Esophagus (tissue), 2 donors: Measurements from ENCODE around the gene AMOTL2. TPM values are rescaled to one million over a fixed set of nuclear protein-coding genes. Genes with fewer than 3 reads are reported as not detected.

Source experiments
- H3K27ac ChIP-seq, 2 donors: one replicate each; pipeline ENCODE4 v1.5.1; 2013; ENCODE audit warnings: low read depth in 2 of 2, mild to moderate bottlenecking in 2 of 2, inconsistent platforms in 1 of 2, low read length in 1 of 2, moderate library complexity in 1 of 2
- H3K27me3 ChIP-seq, 2 donors: one replicate each; pipeline ENCODE4 v1.6.1; 2013; ENCODE audit warnings: low read length in 2 of 2, control low read depth in 1 of 2, mild to moderate bottlenecking in 1 of 2; ENCODE audit not compliant: insufficient read depth in 2 of 2, control insufficient read depth in 1 of 2
- H3K36me3 ChIP-seq, 2 donors: one replicate each; pipeline ENCODE4 v1.6.1; 2013; ENCODE audit warnings: low read length in 1 of 2; ENCODE audit not compliant: control insufficient read depth in 2 of 2, insufficient read depth in 2 of 2
- H3K4me1 ChIP-seq, 2 donors: one replicate each; pipeline ENCODE4 v1.6.1; 2013; ENCODE audit warnings: low read length in 1 of 2; ENCODE audit not compliant: control insufficient read depth in 2 of 2, insufficient read depth in 2 of 2
- H3K4me3 ChIP-seq, 2 donors: one replicate each; pipeline ENCODE4 v1.5.1; 2013; ENCODE audit warnings: low read length in 2 of 2, mild to moderate bottlenecking in 2 of 2, low read depth in 1 of 2, moderate library complexity in 1 of 2
- H3K9me3 ChIP-seq, 2 donors: one replicate each; pipeline ENCODE4 v1.6.1; 2013; ENCODE audit warnings: mild to moderate bottlenecking in 2 of 2, low read depth in 1 of 2, low read length in 1 of 2, moderate library complexity in 1 of 2; ENCODE audit not compliant: control insufficient read depth in 2 of 2, insufficient read depth in 1 of 2
- WGBS, 2 donors: extraction: QIAGEN DNeasy Blood & Tissue Kit; methylation state at CpG; one replicate each; pipeline ENCODE4 v1.1.7; 2013; 5-methylcytosine and 5-hydroxymethylcytosine counted together
- polyA plus RNA-seq, 2 donors: library from polyadenylated mRNA; stranded (reverse); fragments of 200-250 nt; gene quantifications; one replicate each; pipeline ENCODE4 v1.2.3, GENCODE V29; 2013
- donor health status: healthy with polysubstance abuse.
- donor health status: Bipolar disorder and iron deficiency.

The AMOTL2 gene
- polyA plus RNA-seq, result 10 to 100 TPM; 21.2 to 23.2 TPM

DNA sequence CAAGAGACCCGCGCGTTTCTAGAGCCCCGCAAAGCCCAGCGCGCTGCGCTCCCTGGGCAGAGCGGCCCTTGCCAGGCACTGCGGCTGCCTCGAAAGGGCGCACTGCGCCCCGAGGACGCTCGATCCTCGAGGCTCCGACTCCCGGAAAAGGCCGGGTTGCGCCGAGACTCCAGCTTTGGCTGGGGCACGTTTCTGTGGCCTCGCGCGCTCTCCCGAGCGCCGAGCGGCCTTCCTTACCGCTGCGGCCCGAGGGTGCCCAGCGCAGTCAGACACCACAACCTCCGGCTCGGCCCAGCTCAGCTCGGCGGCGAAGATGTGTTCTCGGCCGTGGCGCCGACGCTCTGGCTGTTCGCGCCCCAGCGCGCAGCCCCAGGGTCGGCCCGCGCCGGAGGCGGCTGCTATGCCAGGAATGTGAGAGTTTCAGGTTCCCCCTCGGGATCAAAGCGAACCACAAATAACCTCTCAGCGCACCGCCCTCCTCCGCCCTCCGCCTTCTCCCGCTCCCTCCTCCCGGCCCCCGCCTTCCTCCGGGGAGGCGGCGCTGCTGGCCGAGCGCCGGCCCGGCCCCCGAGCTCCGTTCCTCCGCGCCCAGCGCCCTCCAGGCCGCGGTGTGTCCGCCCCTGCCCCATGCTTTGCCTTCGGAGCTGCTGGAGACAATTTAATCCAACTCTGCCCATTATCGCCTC lies at the start of gene AMOTL2:
Gene AMOTL2 (minus strand): TSS at position 343 of the 686 bp plus-strand sequence. CDS start 3,014 bp downstream, outside the sequence.
- 1% methylated on average over 78 of the region's 78 CpGs for WGBS, 2 donors
- Histone ChIP-seq H3K4me1 (peaks cover 10 to 23% of the 10 kb centered on the region in 2 donors), H3K9me3 (no peaks in the 10 kb centered on the region), H3K4me3 (peak within 1 kb of the TSS; percentile 63 to 86), H3K27ac (peak within 1 kb of the TSS; percentile 97 to 100), H3K27me3 (no peaks in the 10 kb centered on the region), H3K36me3 (peaks cover 9 to 20% of the 10 kb centered on the region in 2 donors)

DNA sequence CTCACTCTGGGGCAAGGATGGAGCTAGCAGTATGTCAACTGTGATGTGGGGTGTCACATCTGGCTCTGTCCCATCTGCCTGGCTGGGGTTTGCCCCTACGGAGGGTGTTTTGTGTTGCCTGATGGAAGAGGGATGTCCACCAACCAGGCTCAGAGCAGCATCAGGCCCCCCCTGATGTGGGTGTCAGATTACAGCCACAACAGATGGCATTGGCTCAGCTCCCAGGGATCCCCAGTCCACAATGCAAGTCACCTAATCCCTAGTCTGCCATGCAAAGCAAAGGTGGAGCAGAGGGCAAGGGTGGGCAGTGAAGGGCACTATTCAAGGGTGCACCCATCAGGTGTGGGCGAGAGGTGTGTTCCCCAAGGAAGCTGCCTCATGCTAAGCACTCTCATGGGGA lies 48.9 kb upstream of the AMOTL2 start:
- no peak overlapping the region for H3K27ac ChIP-seq
- 43 to 48% methylated on average over 2 of the region's 2 CpGs for WGBS, 2 donors

DNA sequence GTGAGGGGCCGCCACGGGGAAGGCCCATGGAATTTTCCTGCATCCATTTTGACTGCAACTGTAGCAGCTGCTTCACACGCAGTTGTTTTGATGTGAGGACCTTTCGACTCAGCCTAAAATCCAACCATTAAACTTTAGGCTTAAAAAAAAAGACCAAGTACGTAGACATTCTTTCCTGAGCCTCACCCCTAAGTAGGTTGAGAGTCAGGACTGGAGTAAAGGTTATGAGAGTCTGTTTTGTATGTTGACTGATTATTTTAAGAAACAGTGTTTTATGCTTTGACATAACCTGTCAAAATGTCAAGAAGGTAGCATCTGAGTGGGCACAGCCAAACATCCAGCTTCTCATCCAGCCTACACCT lies 45.7 kb upstream of the AMOTL2 start:
- WGBS, 2 donors, result 75 to 82% methylated on average over 5 of the region's 5 CpGs
- Histone ChIP-seq H3K9me3 (no peaks in the 10 kb centered on the region), H3K36me3 (no peaks in the 10 kb centered on the region), H3K4me1 (no peaks in the 10 kb centered on the region), H3K27ac (no peak overlapping the region), H3K27me3 (no peaks in the 10 kb centered on the region), H3K4me3 (no peak overlapping the region)

More for the DNA sequence above, 48.9 kb upstream of the AMOTL2 start:
- no peaks in the 10 kb centered on the region for H3K27me3 ChIP-seq
- no peak overlapping the region for H3K4me3 ChIP-seq
- no peaks in the 10 kb centered on the region for H3K9me3 ChIP-seq
- peaks cover 0 to 4% of the 10 kb centered on the region in 2 donors for H3K4me1 ChIP-seq
- no peaks in the 10 kb centered on the region for H3K36me3 ChIP-seq

DNA sequence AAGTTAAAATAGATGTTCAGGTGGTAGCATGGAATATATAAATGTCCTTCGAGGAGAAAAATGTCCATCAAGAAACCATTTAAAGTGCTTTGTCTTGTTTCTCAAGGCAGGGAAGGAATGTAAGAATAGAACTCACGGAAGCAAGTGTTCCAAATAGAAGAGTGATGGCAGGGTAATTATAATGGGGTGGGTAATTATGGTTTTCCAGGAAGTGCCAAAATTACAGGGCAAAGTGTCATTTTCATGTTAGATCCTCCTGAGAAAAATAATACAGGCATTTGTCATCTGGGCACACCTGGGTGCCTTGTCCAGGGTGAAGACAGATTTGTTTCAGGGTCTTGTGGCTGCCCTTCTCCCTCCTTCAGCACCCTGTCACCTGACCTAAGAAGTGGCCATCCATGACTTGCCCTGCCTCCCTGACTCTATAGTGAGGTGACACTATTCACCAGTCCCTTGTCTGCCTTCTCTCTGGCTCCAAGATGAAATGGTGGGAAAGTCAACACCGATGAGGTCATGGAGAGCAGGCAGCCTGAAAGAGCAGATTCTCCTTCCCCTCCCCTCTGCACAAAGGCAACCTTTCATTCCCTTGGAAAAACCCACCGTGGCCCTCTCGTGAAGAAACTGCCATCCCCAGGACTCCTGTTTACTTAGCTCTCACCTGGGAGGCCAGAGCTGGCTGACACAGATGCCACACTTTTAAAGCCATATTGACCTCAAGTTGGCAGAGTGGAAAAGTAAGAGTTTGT lies 45.1 kb upstream of the AMOTL2 start:
- peaks cover 0 to 2% of the 10 kb centered on the region in 2 donors for H3K27me3 ChIP-seq
- WGBS, 2 donors, result 58 to 69% methylated on average over 5 of the region's 5 CpGs
- peaks cover 0 to 2% of the 10 kb centered on the region in 2 donors for H3K9me3 ChIP-seq
- H3K4me3 ChIP-seq, result no peak overlapping the region
- H3K36me3 ChIP-seq, result no peaks in the 10 kb centered on the region
- H3K27ac ChIP-seq, result no peak overlapping the region
- no peaks in the 10 kb centered on the region for H3K4me1 ChIP-seq

DNA sequence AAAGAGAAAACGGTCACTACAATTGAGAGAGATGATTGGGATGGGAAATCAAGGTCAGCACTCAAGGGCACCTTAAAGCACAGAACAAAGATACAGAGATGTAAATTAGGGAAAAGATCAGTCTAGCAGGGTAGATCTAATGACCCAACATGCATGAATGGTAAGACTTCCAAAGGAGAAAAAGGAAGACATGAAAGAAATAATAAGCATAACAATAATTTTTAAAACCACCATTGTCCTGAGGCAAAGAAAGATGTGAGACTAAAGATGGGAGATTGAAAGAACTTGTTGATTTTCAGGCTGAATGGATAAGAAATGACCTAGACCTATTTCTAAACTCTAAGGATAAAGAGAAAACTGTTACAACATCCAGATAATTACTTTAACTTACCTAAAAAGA lies 34.8 kb upstream of the AMOTL2 start:
- no peak overlapping the region for H3K4me3 ChIP-seq
- H3K27me3 ChIP-seq, result no peaks in the 10 kb centered on the region
- peaks cover 4 to 5% of the 10 kb centered on the region in 2 donors for H3K4me1 ChIP-seq
- no peak overlapping the region for H3K27ac ChIP-seq
- 63 to 77% methylated on average over 1 of the region's 1 CpG for WGBS, 2 donors
- H3K36me3 ChIP-seq, result no peaks in the 10 kb centered on the region
- no peaks in the 10 kb centered on the region for H3K9me3 ChIP-seq

DNA sequence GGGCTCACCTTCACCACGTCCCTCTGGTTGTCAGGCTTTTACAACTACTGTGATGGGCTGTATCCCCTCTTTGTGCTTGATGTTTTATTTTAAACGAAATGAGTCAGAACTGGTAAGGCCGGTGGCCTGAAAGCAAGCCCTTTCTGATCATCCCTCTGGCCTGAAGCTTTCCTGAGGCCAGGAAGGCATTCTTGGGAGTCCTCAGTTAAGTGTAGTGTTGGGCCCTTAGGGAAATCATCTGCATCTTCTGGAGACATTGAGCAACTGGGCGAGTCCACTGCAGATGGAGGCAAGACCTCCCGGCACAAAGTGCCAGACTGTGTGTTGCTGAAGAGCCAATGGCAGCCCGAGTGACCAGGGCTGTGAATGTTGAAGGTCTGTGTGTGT lies 33.0 kb upstream of the AMOTL2 start:
- peaks cover 0 to 4% of the 10 kb centered on the region in 2 donors for H3K9me3 ChIP-seq
- H3K27ac ChIP-seq, result no peak overlapping the region
- H3K4me1 ChIP-seq, result peaks cover 4 to 5% of the 10 kb centered on the region in 2 donors
- no peak overlapping the region for H3K4me3 ChIP-seq
- 72 to 75% methylated on average over 6 of the region's 6 CpGs for WGBS, 2 donors
- no peaks in the 10 kb centered on the region for H3K36me3 ChIP-seq
- no peaks in the 10 kb centered on the region for H3K27me3 ChIP-seq

DNA sequence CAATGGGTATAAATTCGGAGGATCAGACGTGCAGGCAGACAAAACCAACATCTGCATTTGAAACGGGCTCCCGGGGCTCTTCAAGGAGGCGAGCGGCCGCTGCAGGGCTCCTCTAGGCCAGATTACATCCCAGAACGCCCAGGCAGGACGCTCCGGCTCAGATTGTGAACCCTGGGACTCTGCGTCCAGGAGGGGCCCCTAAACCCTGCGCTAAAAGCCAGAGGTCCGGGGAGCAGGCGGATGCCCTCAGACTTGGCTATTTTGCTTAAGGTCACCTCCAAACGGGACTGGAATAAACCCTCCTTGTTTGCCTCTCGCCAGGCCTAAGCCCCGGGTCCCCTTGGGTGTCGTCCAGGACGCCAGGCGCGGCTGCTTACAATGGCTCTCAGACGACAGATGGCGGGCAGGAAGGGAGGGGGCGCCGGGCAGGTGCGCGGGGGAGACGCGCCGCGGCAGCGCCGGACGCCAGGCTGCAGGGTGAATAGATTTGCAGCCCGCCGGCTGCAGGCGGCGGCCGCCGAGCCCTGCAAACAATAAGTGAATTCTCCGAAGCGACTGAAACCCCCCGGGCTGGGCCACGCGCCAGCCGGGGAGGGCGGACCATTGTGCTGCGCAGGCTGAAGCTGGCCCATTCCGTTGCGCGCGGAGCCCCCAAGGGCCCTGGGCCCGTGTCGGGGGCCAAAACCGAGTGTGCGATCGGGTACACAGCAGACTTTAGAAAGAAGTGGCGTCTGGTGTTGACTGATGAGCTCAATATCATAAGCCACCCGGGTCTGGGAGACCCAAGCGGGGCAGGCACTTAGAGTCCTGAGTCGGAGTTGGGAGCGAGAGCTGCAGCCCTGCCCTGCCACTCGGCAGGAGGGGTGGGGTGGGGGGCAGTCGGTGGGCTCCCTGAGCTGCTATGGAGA lies 32.3 kb upstream of the AMOTL2 start:
- no peaks in the 10 kb centered on the region for H3K27me3 ChIP-seq
- whole genome bisulfite sequencing, 2 donors, result 5 to 9% methylated on average over 64 of the region's 64 CpGs
- peaks cover 0 to 4% of the 10 kb centered on the region in 2 donors for H3K9me3 ChIP-seq
- H3K27ac ChIP-seq, result no peak overlapping the region
- H3K4me3 ChIP-seq, result peak overlapping the region; percentile 40 to 42
- no peaks in the 10 kb centered on the region for H3K36me3 ChIP-seq
- peaks cover 4 to 5% of the 10 kb centered on the region in 2 donors for H3K4me1 ChIP-seq

DNA sequence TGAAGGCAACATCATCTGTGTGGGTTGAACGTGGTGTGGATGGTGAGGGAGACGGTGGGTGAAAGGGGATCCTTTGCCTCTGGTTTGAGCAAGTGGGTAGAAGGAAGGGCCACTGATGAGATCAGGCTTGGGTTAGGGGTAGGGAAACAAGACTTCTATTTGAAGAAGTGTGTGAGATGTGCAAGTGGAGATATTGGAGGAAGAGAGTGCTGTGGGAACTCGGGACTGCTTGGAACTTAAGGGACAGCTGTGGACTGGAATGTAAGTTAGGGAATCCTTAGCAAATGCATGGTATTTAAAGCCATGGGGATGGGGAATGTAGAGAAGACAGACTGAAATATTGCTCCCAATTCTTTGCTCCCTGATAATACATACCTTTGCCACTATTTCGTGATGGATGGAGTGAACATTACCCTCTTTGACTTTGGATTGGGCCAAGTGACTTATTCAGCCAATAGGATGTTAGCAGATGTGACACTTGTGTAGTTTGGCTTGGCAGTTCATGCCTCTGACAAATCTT lies 30.2 kb upstream of the AMOTL2 start:
- H3K27ac ChIP-seq, result no peak overlapping the region
- peaks cover 4 to 5% of the 10 kb centered on the region in 2 donors for H3K4me1 ChIP-seq
- H3K9me3 ChIP-seq, result peaks cover 0 to 4% of the 10 kb centered on the region in 2 donors
- no peaks in the 10 kb centered on the region for H3K27me3 ChIP-seq
- WGBS, 2 donors, result 82 to 88% methylated on average over 4 of the region's 4 CpGs
- no peak overlapping the region for H3K4me3 ChIP-seq
- H3K36me3 ChIP-seq, result no peaks in the 10 kb centered on the region

DNA sequence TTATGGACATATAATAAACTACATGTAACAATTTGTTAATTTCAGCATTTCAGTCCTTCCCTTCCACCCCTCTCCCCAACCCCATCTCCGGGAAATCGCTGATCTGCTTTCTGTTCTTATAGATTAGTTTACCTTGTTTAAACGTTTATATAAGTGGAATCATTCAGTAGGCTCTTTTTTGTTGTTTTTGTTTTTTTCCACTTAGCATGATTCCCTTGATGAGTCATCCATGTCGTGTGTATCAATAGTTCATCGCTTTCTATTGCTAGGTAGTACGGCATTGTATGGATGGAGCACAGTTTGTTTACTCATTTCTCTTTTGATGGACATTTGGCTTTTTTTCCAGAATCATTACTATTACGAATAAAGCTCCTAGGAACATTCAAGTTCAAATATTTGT lies 23.5 kb upstream of the AMOTL2 start:
- Histone ChIP-seq H3K27ac (no peak overlapping the region), H3K36me3 (no peaks in the 10 kb centered on the region), H3K9me3 (peaks cover 0 to 3% of the 10 kb centered on the region in 2 donors), H3K4me3 (no peak overlapping the region), H3K4me1 (peaks cover 0 to 2% of the 10 kb centered on the region in 2 donors), H3K27me3 (no peaks in the 10 kb centered on the region)
- WGBS, 2 donors, result 64 to 70% methylated on average over 7 of the region's 7 CpGs
